Smooth muscle cell (in vitro differentiated cells): ENCODE data around the gene SPATA12. TPM values are rescaled to one million over a fixed set of nuclear protein-coding genes. Genes with fewer than 3 reads are reported as not detected.

Experiments used
- DNase-seq: peaks from one replicate; lab custom pipeline; 2025; ENCODE audit not compliant: unreplicated experiment; lab: John Stamatoyannopoulos, UW
- H2AFZ ChIP-seq: fragments of 200-600 bp; sonication (generic); 2 replicates; pipeline ENCODE4 v1.6.0; 2016; ENCODE audit warnings: antibody characterized with exemption, low read depth, mild to moderate bottlenecking
- H3F3A ChIP-seq: fragments of 200-600 bp; sonication (generic); 2 replicates; pipeline ENCODE4 v1.6.0; 2017; ENCODE audit warnings: antibody characterized with exemption, low read depth
- H3K27ac ChIP-seq: fragments of 200-600 bp; sonication (generic); 2 replicates; pipeline ENCODE4 v1.5.1; 2016; ENCODE audit warnings: low read depth, mild to moderate bottlenecking
- H3K27me3 ChIP-seq: fragments of 200-600 bp; sonication (generic); 2 replicates; pipeline ENCODE4 v1.6.1; 2016; ENCODE audit warnings: low read depth, mild to moderate bottlenecking
- H3K36me3 ChIP-seq: fragments of 200-600 bp; sonication (generic); 2 replicates; pipeline ENCODE4 v1.5.1; 2016; ENCODE audit warnings: low read depth
- H3K4me1 ChIP-seq: fragments of 200-600 bp; sonication (generic); 2 replicates; pipeline ENCODE4 v1.5.1; 2016; ENCODE audit warnings: low read depth
- H3K4me2 ChIP-seq: fragments of 200-600 bp; sonication (generic); 2 replicates; pipeline ENCODE4 v1.6.0; 2016; ENCODE audit warnings: mild to moderate bottlenecking
- H3K4me3 ChIP-seq: fragments of 200-600 bp; sonication (generic); 2 replicates; pipeline ENCODE4 v1.5.1; 2016; ENCODE audit warnings: mild to moderate bottlenecking
- H3K79me2 ChIP-seq: fragments of 200-600 bp; sonication (generic); 2 replicates; pipeline ENCODE4 v1.6.0; 2016; ENCODE audit warnings: low read depth, mild to moderate bottlenecking
- H3K9ac ChIP-seq: fragments of 200-600 bp; sonication (generic); 2 replicates; pipeline ENCODE4 v1.6.0; 2016; ENCODE audit warnings: low read depth
- H3K9me3 ChIP-seq: fragments of 200-600 bp; sonication (generic); replicated peaks from 2 replicates; pipeline ENCODE4 v1.5.1; 2016; ENCODE audit warnings: low read depth
- H4K20me1 ChIP-seq: fragments of 200-600 bp; sonication (generic); 2 replicates; pipeline ENCODE4 v1.6.0; 2016; ENCODE audit warnings: low read depth
- WGBS: methylation state at CpG from one replicate; pipeline ENCODE4 v1.1.7; 2016; ENCODE audit warnings: low lambda C conversion rate; 5-methylcytosine and 5-hydroxymethylcytosine counted together
- polyA plus RNA-seq: library from polyadenylated mRNA; unstranded; fragments of >200 nt; fragmentation: Nextera tagmentation; extraction: Ambion mirVana; gene quantifications from 2 replicates; pipeline ENCODE4 v1.2.1, GENCODE V29; 2016
- total RNA-seq: library from RNA; depleted of rRNA; stranded (reverse); fragments of >200 nt; gene quantifications from 2 replicates; pipeline ENCODE4 v1.2.3, GENCODE V29; 2014
- TF ChIP-seq, protein P1 (sequence below): fragments of 200-600 bp; sonication (generic); IDR thresholded peaks from 2 replicates; pipeline ENCODE4 v1.5.1; 2017; ENCODE audit warnings: borderline replicate concordance, mild to moderate bottlenecking, antibody characterized with exemption; ENCODE audit not compliant: insufficient read depth, poor library complexity, severe bottlenecking

Gene SPATA12
- total and polyA plus RNA-seq, 2 experiments from 2014 or later = not detected

DNA sequence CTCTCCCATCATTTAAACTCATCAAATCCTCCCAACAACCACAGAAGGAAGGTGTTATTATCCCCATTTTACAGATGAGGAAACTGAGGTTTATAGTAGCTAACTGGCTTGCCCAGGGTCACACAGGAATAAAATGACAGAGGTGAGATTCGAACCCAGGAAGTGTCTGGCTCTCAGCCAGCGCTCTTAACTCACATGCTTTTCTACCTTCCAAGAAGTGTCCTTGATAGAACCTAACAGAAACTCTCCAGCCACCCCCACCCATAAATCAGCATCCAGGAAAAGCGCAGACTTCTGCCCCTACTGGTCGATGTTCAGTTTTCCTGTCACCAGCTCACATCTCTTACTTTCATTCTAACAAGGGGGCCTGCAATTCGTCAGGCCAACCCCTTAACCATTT lies 51.7 kb downstream of the SPATA12 start:
- no peak overlapping the region for H3K4me3 ChIP-seq
- H3K9ac ChIP-seq = no peak overlapping the region
- peaks cover 7% of the 10 kb centered on the region for H3F3A ChIP-seq
- DNase-seq = no peak
- no peaks in the 10 kb centered on the region for H4K20me1 ChIP-seq
- TF ChIP-seq, protein P1, sequence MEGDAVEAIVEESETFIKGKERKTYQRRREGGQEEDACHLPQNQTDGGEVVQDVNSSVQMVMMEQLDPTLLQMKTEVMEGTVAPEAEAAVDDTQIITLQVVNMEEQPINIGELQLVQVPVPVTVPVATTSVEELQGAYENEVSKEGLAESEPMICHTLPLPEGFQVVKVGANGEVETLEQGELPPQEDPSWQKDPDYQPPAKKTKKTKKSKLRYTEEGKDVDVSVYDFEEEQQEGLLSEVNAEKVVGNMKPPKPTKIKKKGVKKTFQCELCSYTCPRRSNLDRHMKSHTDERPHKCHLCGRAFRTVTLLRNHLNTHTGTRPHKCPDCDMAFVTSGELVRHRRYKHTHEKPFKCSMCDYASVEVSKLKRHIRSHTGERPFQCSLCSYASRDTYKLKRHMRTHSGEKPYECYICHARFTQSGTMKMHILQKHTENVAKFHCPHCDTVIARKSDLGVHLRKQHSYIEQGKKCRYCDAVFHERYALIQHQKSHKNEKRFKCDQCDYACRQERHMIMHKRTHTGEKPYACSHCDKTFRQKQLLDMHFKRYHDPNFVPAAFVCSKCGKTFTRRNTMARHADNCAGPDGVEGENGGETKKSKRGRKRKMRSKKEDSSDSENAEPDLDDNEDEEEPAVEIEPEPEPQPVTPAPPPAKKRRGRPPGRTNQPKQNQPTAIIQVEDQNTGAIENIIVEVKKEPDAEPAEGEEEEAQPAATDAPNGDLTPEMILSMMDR = peak; percentile 18
- no peaks in the 10 kb centered on the region for H3K27me3 ChIP-seq
- no peaks in the 10 kb centered on the region for H3K79me2 ChIP-seq
- peak overlapping the region; percentile 50 for H3K27ac ChIP-seq
- 68% methylated on average over 5 of the region's 5 CpGs for WGBS
- H3K4me1 ChIP-seq = peaks cover 22% of the 10 kb centered on the region
- H3K36me3 ChIP-seq = no peaks in the 10 kb centered on the region
- H2AFZ ChIP-seq = no peak overlapping the region
- no peaks in the 10 kb centered on the region for H3K9me3 ChIP-seq
- peak overlapping the region; percentile 46 for H3K4me2 ChIP-seq

DNA sequence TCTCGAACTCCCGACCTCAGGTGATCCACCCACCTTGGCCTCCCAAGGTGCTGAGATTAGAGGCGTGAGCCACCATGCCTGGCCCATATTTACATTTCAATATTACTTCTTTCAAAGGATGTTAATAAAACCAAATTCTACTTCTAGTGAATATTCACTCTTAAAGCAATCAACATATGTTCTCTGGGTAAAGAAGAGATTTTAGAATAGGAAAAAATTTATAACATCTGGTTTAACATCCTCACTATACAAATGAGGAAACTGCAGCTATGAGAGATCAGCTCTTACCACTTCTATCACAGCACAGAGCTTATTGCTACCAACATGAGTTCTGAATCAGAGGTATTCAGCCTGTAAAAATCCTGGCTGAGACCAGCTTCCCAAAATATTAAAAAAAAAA lies 56.0 kb downstream of the SPATA12 start:
- Histone ChIP-seq H3K27ac (no peak overlapping the region), H3K4me3 (no peak overlapping the region), H3K27me3 (no peaks in the 10 kb centered on the region), H3K9ac (no peak overlapping the region), H2AFZ (no peak overlapping the region), H3K79me2 (no peaks in the 10 kb centered on the region), H3K4me2 (no peak overlapping the region), H3K9me3 (no peaks in the 10 kb centered on the region), H3F3A (no peaks in the 10 kb centered on the region), H3K4me1 (peaks cover 1% of the 10 kb centered on the region), H3K36me3 (no peaks in the 10 kb centered on the region), H4K20me1 (no peaks in the 10 kb centered on the region)
- 94% methylated on average over 3 of the region's 3 CpGs for WGBS
- DNase-seq = no peak
- TF ChIP-seq, protein P1 = no peak

DNA sequence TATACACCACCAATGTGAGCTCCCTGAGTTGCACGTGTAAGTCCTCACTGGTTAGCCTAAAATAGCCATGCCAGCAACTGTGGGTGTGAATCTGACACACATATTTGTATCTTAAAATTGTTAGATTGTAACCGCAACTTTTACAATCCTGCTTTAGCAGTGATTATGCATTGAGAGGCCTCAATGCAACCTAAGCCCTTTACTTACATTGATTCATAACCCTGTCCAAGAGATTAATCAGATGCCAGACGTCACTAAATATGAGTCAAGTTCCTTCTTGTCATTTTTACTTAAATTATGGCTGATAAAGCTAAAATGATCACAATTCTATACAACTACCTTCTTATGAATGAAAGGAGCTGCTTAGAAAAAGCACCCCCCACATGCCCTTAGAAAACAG lies 57.8 kb downstream of the SPATA12 start:
- Histone ChIP-seq H3K79me2 (no peaks in the 10 kb centered on the region), H3K4me3 (no peak overlapping the region), H2AFZ (no peak overlapping the region), H4K20me1 (no peaks in the 10 kb centered on the region), H3F3A (no peaks in the 10 kb centered on the region), H3K27ac (no peak overlapping the region), H3K4me1 (no peaks in the 10 kb centered on the region), H3K9me3 (no peaks in the 10 kb centered on the region), H3K9ac (no peak overlapping the region), H3K4me2 (no peak overlapping the region), H3K36me3 (no peaks in the 10 kb centered on the region), H3K27me3 (no peaks in the 10 kb centered on the region)
- 54% methylated on average over 3 of the region's 3 CpGs for WGBS
- TF ChIP-seq, protein P1 = no peak
- DNase-seq = no peak

DNA sequence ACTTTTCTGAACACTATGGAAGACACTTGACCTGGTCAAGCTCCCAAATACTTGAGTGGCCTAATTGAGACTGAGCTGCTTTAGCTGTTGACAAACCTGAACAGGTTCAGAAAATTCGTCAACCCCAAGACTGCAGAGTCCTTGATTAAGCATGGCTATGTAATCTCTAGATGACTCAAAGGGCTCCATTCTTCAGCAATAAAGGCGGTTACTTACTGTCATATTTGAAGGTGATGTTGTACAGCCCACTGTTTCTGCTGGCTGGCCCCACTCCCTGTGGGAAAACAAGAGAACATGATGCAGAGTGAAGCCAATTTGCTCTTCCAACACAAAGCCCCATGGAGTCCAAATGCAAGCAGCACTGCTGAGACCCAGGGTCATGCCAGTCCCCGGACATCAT lies 59.6 kb downstream of the SPATA12 start:
- H3K9ac ChIP-seq = no peak overlapping the region
- H3K4me1 ChIP-seq = no peaks in the 10 kb centered on the region
- no peak for DNase-seq
- no peaks in the 10 kb centered on the region for H3F3A ChIP-seq
- no peaks in the 10 kb centered on the region for H3K79me2 ChIP-seq
- no peak overlapping the region for H2AFZ ChIP-seq
- TF ChIP-seq, protein P1 = no peak
- H3K4me2 ChIP-seq = no peak overlapping the region
- H3K36me3 ChIP-seq = no peaks in the 10 kb centered on the region
- no peak overlapping the region for H3K4me3 ChIP-seq
- no peaks in the 10 kb centered on the region for H3K27me3 ChIP-seq
- no peaks in the 10 kb centered on the region for H4K20me1 ChIP-seq
- no peak overlapping the region for H3K27ac ChIP-seq
- H3K9me3 ChIP-seq = no peaks in the 10 kb centered on the region
- WGBS = 73% methylated on average over 3 of the region's 3 CpGs
